Kidney (tissue), 14 donors: ENCODE measurements around the gene BRD7. TPM values are rescaled to one million over a fixed set of nuclear protein-coding genes. Genes with fewer than 3 reads are reported as not detected.

Source experiments
- DNase-seq, 5 donors: peaks; one replicate each; pipeline ENCODE4 v3.0.0-alpha.2; 2013 to 2020
- FAIRE-seq: peaks from 2 replicates; lab custom pipeline; 2012; peaks lifted over from hg19 to GRCh38; lab: Jason Lieb, UNC
- H3K27ac ChIP-seq, 2 donors: one replicate each; pipeline ENCODE4 v1.7.0; 2013; ENCODE audit warnings: low read depth in 2 of 2, low read length in 2 of 2, inconsistent platforms in 1 of 2
- H3K27me3 ChIP-seq: one replicate; pipeline ENCODE4 v1.7.1; 2013; ENCODE audit warnings: low read length, inconsistent platforms; ENCODE audit not compliant: control insufficient read depth, insufficient read depth
- H3K36me3 ChIP-seq, 3 donors: one replicate each; pipeline versions ENCODE4 v1.7.0 to v1.7.1; 2013; ENCODE audit warnings: low read length in 3 of 3, control low read depth in 1 of 3, inconsistent platforms in 1 of 3; ENCODE audit not compliant: insufficient read depth in 3 of 3, control insufficient read depth in 2 of 3
- H3K4me1 ChIP-seq, 3 donors: one replicate each; pipeline versions ENCODE4 v1.7.0 to v1.7.1; 2013; ENCODE audit warnings: low read length in 3 of 3, inconsistent platforms in 1 of 3, low read depth in 1 of 3; ENCODE audit not compliant: control insufficient read depth in 2 of 3, insufficient read depth in 2 of 3
- H3K4me3 ChIP-seq, 3 donors: one replicate each; pipeline versions ENCODE4 v1.7.0 to v1.8.1; 2013; ENCODE audit warnings: low read length in 3 of 3, control low read depth in 1 of 3, inconsistent platforms in 1 of 3
- H3K9ac ChIP-seq, 3 donors: one replicate each; pipeline versions ENCODE4 v1.7.0 to v1.7.1; 2013; ENCODE audit warnings: low read length in 3 of 3, control low read depth in 1 of 3, inconsistent platforms in 1 of 3
- H3K9me3 ChIP-seq, 3 donors: one replicate each; pipeline versions ENCODE4 v1.7.0 to v1.7.1; 2013; ENCODE audit warnings: low read length in 3 of 3, control low read depth in 1 of 3, inconsistent platforms in 1 of 3; ENCODE audit not compliant: control insufficient read depth in 2 of 3, insufficient read depth in 1 of 3
- intact Hi-C: fragments of 100-400 bp; cut with DNase I; formaldehyde crosslinking; loops from one replicate; pipeline ENCODE4 v1.11.1; 2022
- polyA plus RNA-seq: library from polyadenylated mRNA; stranded (reverse); fragments of 350-450 nt; fragmentation: Illumina TruSeq; extraction: RNeasy Lipid Tissue Mini Kit (QIAGEN cat#74804); gene quantifications from one replicate; pipeline ENCODE4 v1.2.3, GENCODE V29; 2014; ENCODE audit warnings: low read depth, low replicate concordance; ENCODE audit not compliant: insufficient read depth
- total RNA-seq: library from RNA; stranded (reverse); fragmentation: NEBNext Ultra II Directional; extraction: Animal tissue kit (Norgen Biotek cat#: 25700); gene quantifications from one replicate; pipeline ENCODE4 v1.2.1, GENCODE V29; 2021
- TF ChIP-seq, protein P1 (sequence below): IDR thresholded peaks from 3 replicates; pipeline ENCODE4 v1.5.1; 2012; ENCODE audit warnings: mild to moderate bottlenecking, moderate library complexity, borderline replicate concordance; ENCODE audit not compliant: insufficient read depth; ENCODE audit errors: extremely low read depth
- donor health status: control.
- donor health status: control.
- donor health status: control.
- donor health status: control.
- donor health status: control.
- donor health status: DM: yes; HTN: yes; CAD: no.
- donor health status: Normal renal cell carcinoma (clear cell type).

Gene BRD7
- total and polyA plus RNA-seq, 2 donors from 2014 or later: 44.1 to 68.0 TPM

- TF ChIP-seq, protein P1, sequence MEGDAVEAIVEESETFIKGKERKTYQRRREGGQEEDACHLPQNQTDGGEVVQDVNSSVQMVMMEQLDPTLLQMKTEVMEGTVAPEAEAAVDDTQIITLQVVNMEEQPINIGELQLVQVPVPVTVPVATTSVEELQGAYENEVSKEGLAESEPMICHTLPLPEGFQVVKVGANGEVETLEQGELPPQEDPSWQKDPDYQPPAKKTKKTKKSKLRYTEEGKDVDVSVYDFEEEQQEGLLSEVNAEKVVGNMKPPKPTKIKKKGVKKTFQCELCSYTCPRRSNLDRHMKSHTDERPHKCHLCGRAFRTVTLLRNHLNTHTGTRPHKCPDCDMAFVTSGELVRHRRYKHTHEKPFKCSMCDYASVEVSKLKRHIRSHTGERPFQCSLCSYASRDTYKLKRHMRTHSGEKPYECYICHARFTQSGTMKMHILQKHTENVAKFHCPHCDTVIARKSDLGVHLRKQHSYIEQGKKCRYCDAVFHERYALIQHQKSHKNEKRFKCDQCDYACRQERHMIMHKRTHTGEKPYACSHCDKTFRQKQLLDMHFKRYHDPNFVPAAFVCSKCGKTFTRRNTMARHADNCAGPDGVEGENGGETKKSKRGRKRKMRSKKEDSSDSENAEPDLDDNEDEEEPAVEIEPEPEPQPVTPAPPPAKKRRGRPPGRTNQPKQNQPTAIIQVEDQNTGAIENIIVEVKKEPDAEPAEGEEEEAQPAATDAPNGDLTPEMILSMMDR: no peak
- DNase-seq (peak in 1 of 5 donors; percentile 55), FAIRE-seq (no peak)
- no peak overlapping the region for H3K9ac ChIP-seq
- no peaks in the 10 kb centered on the region for H3K9me3 ChIP-seq
- no peaks in the 10 kb centered on the region for H3K27me3 ChIP-seq
- intact Hi-C loops: no loop called here
- no peak overlapping the region for H3K27ac ChIP-seq
- H3K4me1 ChIP-seq: no peaks in the 10 kb centered on the region
- H3K4me3 ChIP-seq: no peak overlapping the region
- no peaks in the 10 kb centered on the region for H3K36me3 ChIP-seq
Measured at GRCh38 chr16:50280932-50281331, 87.9 kb downstream of the BRD7 start.

DNA sequence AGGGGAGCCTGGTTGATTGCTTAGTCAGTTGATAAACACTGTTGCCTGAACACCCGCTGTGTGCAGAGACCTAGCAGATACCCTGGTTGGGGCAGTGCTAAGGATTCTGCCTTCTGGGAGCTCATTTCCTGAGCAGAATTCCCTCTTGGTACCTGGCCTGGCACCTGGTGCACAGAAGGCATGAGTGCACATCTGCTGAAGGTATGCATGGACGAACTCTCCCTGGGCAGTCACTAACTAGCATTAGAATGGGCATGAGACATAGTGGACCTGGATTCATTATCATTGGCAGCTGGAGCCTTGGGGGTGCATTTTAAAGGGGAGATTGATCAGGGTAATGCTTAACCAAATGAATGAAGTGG, 89.3 kb downstream of the BRD7 start:
- FAIRE-seq (no peak), DNase-seq (peak in 1 of 5 donors; percentile 6)
- H3K9me3 ChIP-seq: no peaks in the 10 kb centered on the region
- H3K27ac ChIP-seq: no peak overlapping the region
- TF ChIP-seq, protein P1: no peak
- no peaks in the 10 kb centered on the region for H3K36me3 ChIP-seq
- no peak overlapping the region for H3K4me3 ChIP-seq
- intact Hi-C loops: no loop called here
- no peaks in the 10 kb centered on the region for H3K4me1 ChIP-seq
- no peaks in the 10 kb centered on the region for H3K27me3 ChIP-seq
- no peak overlapping the region for H3K9ac ChIP-seq

DNA sequence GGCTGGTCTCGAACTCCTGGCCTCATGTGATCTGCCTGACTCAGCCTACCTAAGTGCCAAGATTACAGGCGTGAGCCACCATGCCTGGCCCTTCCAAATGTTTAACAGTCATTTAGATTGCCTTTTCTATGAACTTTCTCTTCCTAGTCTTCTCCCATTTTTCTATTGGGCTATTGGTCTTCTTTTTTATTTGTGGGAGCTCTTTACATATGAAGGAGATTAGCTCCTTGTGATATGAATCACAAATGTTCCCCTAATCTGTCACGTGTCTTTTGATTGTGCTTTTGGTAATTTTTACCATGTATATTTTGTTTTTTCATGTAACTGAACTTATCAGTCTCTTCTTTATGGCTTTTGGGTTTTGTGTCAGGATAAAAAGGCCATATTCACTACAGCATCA, 90.5 kb downstream of the BRD7 start:
- no peaks in the 10 kb centered on the region for H3K9me3 ChIP-seq
- H3K27me3 ChIP-seq: no peaks in the 10 kb centered on the region
- no peak overlapping the region for H3K27ac ChIP-seq
- H3K4me3 ChIP-seq: no peak overlapping the region
- H3K9ac ChIP-seq: no peak overlapping the region
- peak in 1 of 5 donors; percentile 13 for DNase-seq
- FAIRE-seq: no peak
- H3K4me1 ChIP-seq: peaks cover 0 to 2% (median 0%) of the 10 kb centered on the region in 3 donors
- TF ChIP-seq, protein P1: no peak
- intact Hi-C loops: no loop called here
- no peaks in the 10 kb centered on the region for H3K36me3 ChIP-seq
